ENCODE measurements around the gene LRRC32. TPM values are rescaled to one million over a fixed set of nuclear protein-coding genes. Genes with fewer than 3 reads are reported as not detected.
A peak's percentile ranks its signal among the peaks of the same experiment; 100 is the strongest.

The LRRC32 gene
- total RNA-seq, 1 experiment from 2014 or later: 0.46 TPM

- no peak for TF ChIP-seq CTCF (conservative IDR thresholded peaks at IDR 0.05)
- Mint-ChIP-seq H3K36me3 (ENCODE audit: insufficient read depth in 1 of 3, low read depth in 3 of 3) (peaks cover 0 to 9% (median 7%) of the 10 kb centered on the region in 3 experiments; a peak in 4 of 7 replicates), H3K4me1 (peaks cover 7 to 17% of the 10 kb centered on the region in 2 experiments), H3K9me3 (peaks cover 8 to 9% of the 10 kb centered on the region in 2 experiments), H3K27me3 (ENCODE audit: low read depth) (peaks cover 6% of the 10 kb centered on the region; the same call in 1 of the 2 replicates), H3K4me3 (no peak overlapping the region), H3K27ac (peak overlapping the region in 1 of 3 experiments; percentile 40; a peak in 1 of 7 replicates)
- Histone ChIP-seq H3K56ac (ENCODE audit: insufficient read length, low read depth, low read length) (no peak overlapping the region), H3K79me1 (ENCODE audit: insufficient read depth, low read depth, low read length, poor library complexity, severe bottlenecking) (no peaks in the 10 kb centered on the region), H4K5ac (ENCODE audit: insufficient read length, low read depth, low read length) (no peak overlapping the region), H4K8ac (replicated peaks; ENCODE audit: insufficient read length, low read depth, low read length) (no peak overlapping the region), H3K27ac (ENCODE audit: insufficient read length, low read depth, low read length) (no peak overlapping the region), H2BK12ac (ENCODE audit: insufficient read length, low read depth, low read length) (no peak overlapping the region), H3T11ph (ENCODE audit: low read length) (no peak overlapping the region), H3K14ac (ENCODE audit: insufficient read depth, low read length) (no peak overlapping the region), H2BK5ac (ENCODE audit: insufficient read length, low read length) (no peak overlapping the region), H4K91ac (ENCODE audit: insufficient read length, low read depth, low read length) (no peak overlapping the region), H2BK120ac (ENCODE audit: low read depth, low read length, poor library complexity, severe bottlenecking) (no peak overlapping the region), H3K23me2 (ENCODE audit: insufficient read length, low read depth, low read length, poor library complexity, severe bottlenecking) (peaks cover 2% of the 10 kb centered on the region), H2AFZ (ENCODE audit: low read length) (no peak overlapping the region), H4K20me1 (ENCODE audit: control insufficient read depth, insufficient read depth, insufficient read length) (no peaks in the 10 kb centered on the region), H3K9ac (ENCODE audit: extremely low read depth, insufficient read length, low read length) (no peak overlapping the region), H2AK5ac (ENCODE audit: insufficient read length, low read length) (no peak overlapping the region), H3K9me3 (ENCODE audit: control insufficient read depth, low read depth, low read length) (no peaks in the 10 kb centered on the region), H2BK20ac (ENCODE audit: low read depth, low read length, poor library complexity, severe bottlenecking) (no peak overlapping the region), H3K4ac (ENCODE audit: low read depth, low read length) (no peak overlapping the region), H3K4me2 (ENCODE audit: insufficient read depth, insufficient read length, low read length) (no peak overlapping the region), H3K4me1 (ENCODE audit: insufficient read depth, low read length) (no peaks in the 10 kb centered on the region; the same call in 1 of the 2 replicates), H3K27me3 (ENCODE audit: insufficient read depth, low read length) (no peaks in the 10 kb centered on the region), H3K79me2 (ENCODE audit: insufficient read depth, low read length) (no peaks in the 10 kb centered on the region), H2BK15ac (ENCODE audit: low read depth, low read length) (no peak overlapping the region), H3K23ac (ENCODE audit: insufficient read length, low read depth, low read length) (no peak overlapping the region), H3K18ac (ENCODE audit: insufficient read length, low read depth, low read length) (no peak overlapping the region)
- WGBS (ENCODE audit: extremely low coverage, insufficient read length, low lambda C conversion rate): no CpG with 5 or more reads among the region's 4 CpGs
- DNase-seq: peak; percentile 17
Observed at GRCh38 chr11:76615950-76616349, 54.6 kb downstream of the LRRC32 start.

All from H9 (cell line).